IMR-90 (cell line): Measurements from ENCODE around the gene GALC. TPM values are rescaled to one million over a fixed set of nuclear protein-coding genes. Genes with fewer than 3 reads are reported as not detected.

Experiments used
- ATAC-seq: fragments of 200-7000 bp; cut with Tn5 transposase; 2 replicates; pipeline ENCODE4 v1.9.1; 2020; ENCODE audit warnings: low read depth, mild to moderate bottlenecking, moderate library complexity
- BruUV-seq: library from RNA; stranded (reverse); fragments of 400-500 nt; replicated peaks from 2 replicates; lab custom pipeline; 2021; lab: Mats Ljungman, UMichigan
- CTCF ChIA-PET: fragments of 300-600 bp; formaldehyde crosslinking; extraction: SDS; loops from one replicate; lab custom pipeline; 2021; ENCODE audit warnings: antibody characterized with exemption; lab: Yijun Ruan, JAX
- POLR2A ChIA-PET: fragments of 300-600 bp; sonication (Branson Sonifier 250); formaldehyde crosslinking; loops from one replicate; lab custom pipeline; 2022; ENCODE audit warnings: antibody characterized with exemption; ENCODE audit not compliant: unreplicated experiment; lab: Charles Lee
- DNase-seq: peaks from one replicate; pipeline ENCODE4 v3.0.0; 2013
- H2AFZ ChIP-seq: replicated peaks from 2 replicates; pipeline ENCODE3; 2013; ENCODE audit warnings: low read length, mild to moderate bottlenecking; ENCODE audit not compliant: poor library complexity
- H2AK5ac ChIP-seq: 2 replicates; pipeline ENCODE4 v1.6.1; 2013; ENCODE audit warnings: low read depth, low read length, inconsistent platforms
- H2AK9ac ChIP-seq: replicated peaks from 2 replicates; pipeline ENCODE3; 2013; ENCODE audit warnings: mild to moderate bottlenecking, low read depth, low read length, moderate library complexity; ENCODE audit not compliant: poor library complexity
- H2BK120ac ChIP-seq: 2 replicates; pipeline ENCODE4 v1.6.1; 2013; ENCODE audit warnings: low read depth, low read length, inconsistent platforms
- H2BK15ac ChIP-seq: 3 replicates; pipeline ENCODE4 v1.6.1; 2013; ENCODE audit warnings: low read depth, low read length, inconsistent platforms
- H2BK20ac ChIP-seq: 2 replicates; pipeline ENCODE4 v1.6.1; 2013; ENCODE audit warnings: low read depth, mild to moderate bottlenecking, inconsistent platforms, low read length, moderate library complexity
- H2BK5ac ChIP-seq: 2 replicates; pipeline ENCODE4 v1.6.1; 2013; ENCODE audit warnings: mild to moderate bottlenecking, low read depth, low read length, inconsistent platforms; ENCODE audit not compliant: poor library complexity, severe bottlenecking
- H3K14ac ChIP-seq: replicated peaks from 2 replicates; pipeline ENCODE4 v1.6.1; 2013; ENCODE audit warnings: low read depth, low read length, inconsistent platforms
- H3K18ac ChIP-seq: 2 replicates; pipeline ENCODE4 v1.6.1; 2013; ENCODE audit warnings: low read depth, low read length, control low read depth
- H3K23ac ChIP-seq: 2 replicates; pipeline ENCODE4 v1.6.1; 2013; ENCODE audit warnings: low read depth, low read length, inconsistent platforms
- H3K27ac ChIP-seq: 2 replicates; pipeline ENCODE4 v1.5.1; 2013; ENCODE audit warnings: mild to moderate bottlenecking, control low read depth, low read length; ENCODE audit not compliant: insufficient read depth
- H3K27me3 ChIP-seq: 2 replicates; pipeline ENCODE4 v1.6.1; 2013; ENCODE audit warnings: low read length; ENCODE audit not compliant: control insufficient read depth, insufficient read depth
- H3K36me3 ChIP-seq: 2 replicates; pipeline ENCODE4 v1.6.1; 2013; ENCODE audit warnings: low read length, mixed read lengths; ENCODE audit not compliant: control insufficient read depth, insufficient read depth
- H3K4ac ChIP-seq: 2 replicates; pipeline ENCODE4 v1.6.1; 2013; ENCODE audit warnings: low read depth, low read length, inconsistent platforms
- H3K4me1 ChIP-seq: 2 replicates; pipeline ENCODE4 v1.6.1; 2013; ENCODE audit warnings: low read length, mixed read lengths; ENCODE audit not compliant: control insufficient read depth, insufficient read depth
- H3K4me2 ChIP-seq: 2 replicates; pipeline ENCODE4 v1.6.1; 2013; ENCODE audit warnings: low read depth, mild to moderate bottlenecking, control low read depth, low read length, moderate library complexity
- H3K4me3 ChIP-seq: 2 replicates; pipeline ENCODE4 v1.5.1; 2013; ENCODE audit warnings: low read depth, mild to moderate bottlenecking, control low read depth, low read length, moderate library complexity; ENCODE audit not compliant: insufficient read depth
- H3K56ac ChIP-seq: 2 replicates; pipeline ENCODE4 v1.6.1; 2013; ENCODE audit warnings: low read length, inconsistent platforms; ENCODE audit not compliant: insufficient read depth; ENCODE audit errors: extremely low read depth
- H3K79me1 ChIP-seq, 2 experiments: 2 replicates each; pipeline ENCODE4 v1.6.1; 2013; ENCODE audit warnings: low read length in 2 of 2, inconsistent platforms in 1 of 2, low read depth in 1 of 2
- H3K9ac ChIP-seq: 2 replicates; pipeline ENCODE4 v1.6.1; 2013; ENCODE audit warnings: low read depth, low read length, control low read depth
- H3K9me1 ChIP-seq: 2 replicates; pipeline ENCODE4 v1.6.1; 2013; ENCODE audit warnings: low read length, inconsistent platforms; ENCODE audit not compliant: insufficient read depth
- H3K9me3 ChIP-seq: 2 replicates; pipeline ENCODE4 v1.6.1; 2013; ENCODE audit warnings: low read length; ENCODE audit not compliant: control insufficient read depth, insufficient read depth
- H4K20me1 ChIP-seq: 2 replicates; pipeline ENCODE4 v1.6.1; 2013; ENCODE audit warnings: low read length, inconsistent platforms; ENCODE audit not compliant: insufficient read depth
- H4K5ac ChIP-seq: 2 replicates; pipeline ENCODE4 v1.6.1; 2013; ENCODE audit warnings: mild to moderate bottlenecking, low read depth, low read length, control low read depth
- H4K8ac ChIP-seq, 2 experiments: 2 replicates each; pipeline ENCODE4 v1.6.1; 2013; ENCODE audit warnings: low read depth in 2 of 2, low read length in 2 of 2, control low read depth in 1 of 2, inconsistent platforms in 1 of 2
- H4K91ac ChIP-seq: 2 replicates; pipeline ENCODE4 v1.6.1; 2013; ENCODE audit warnings: low read depth, low read length, inconsistent platforms; ENCODE audit not compliant: insufficient read depth
- BHLHE40 ChIP-seq: fragments of 150-350 bp; IDR thresholded peaks from 2 replicates; pipeline ENCODE4 v1.6.1; 2016; ENCODE audit warnings: mild to moderate bottlenecking, low read depth, low read length
- CEBPB ChIP-seq: IDR thresholded peaks from 2 replicates; pipeline ENCODE4 v1.6.1; 2012; ENCODE audit warnings: low read depth, low read length, improper control_type of control experiment
- CHD1 ChIP-seq: IDR thresholded peaks from 2 replicates; pipeline ENCODE4 v1.6.1; 2012; ENCODE audit warnings: low read depth, low read length, improper control_type of control experiment
- ELK1 ChIP-seq: fragments of 150-350 bp; IDR thresholded peaks from 2 replicates; pipeline ENCODE4 v1.6.1; 2016; ENCODE audit warnings: low read depth, mild to moderate bottlenecking, low read length, moderate library complexity, borderline replicate concordance
- FOS ChIP-seq: fragments of 150-350 bp; IDR thresholded peaks from 2 replicates; pipeline ENCODE4 v1.6.1; 2016; ENCODE audit warnings: low read depth, low read length
- MAFK ChIP-seq: IDR thresholded peaks from 2 replicates; pipeline ENCODE4 v1.6.1; 2012; ENCODE audit warnings: low read depth, low read length, improper control_type of control experiment
- MAZ ChIP-seq: IDR thresholded peaks from 2 replicates; pipeline ENCODE4 v1.6.1; 2012; ENCODE audit warnings: low read depth, mild to moderate bottlenecking, low read length, improper control_type of control experiment, moderate library complexity, borderline replicate concordance
- MXI1 ChIP-seq: IDR thresholded peaks from 2 replicates; pipeline ENCODE4 v1.6.1; 2012; ENCODE audit warnings: low read depth, mild to moderate bottlenecking, low read length, moderate library complexity, borderline replicate concordance
- NFE2L2 ChIP-seq: fragments of 150-350 bp; IDR thresholded peaks from 2 replicates; pipeline ENCODE4 v1.6.1; 2016; ENCODE audit warnings: low read depth, mild to moderate bottlenecking, low read length
- POLR2A ChIP-seq: IDR thresholded peaks from 2 replicates; pipeline ENCODE4 v1.6.1; 2012; ENCODE audit warnings: mild to moderate bottlenecking, low read depth, low read length
- RCOR1 ChIP-seq: IDR thresholded peaks from 2 replicates; pipeline ENCODE4 v1.6.1; 2012; ENCODE audit warnings: mild to moderate bottlenecking, low read length, improper control_type of control experiment; ENCODE audit not compliant: insufficient replicate concordance
- SMC3 ChIP-seq: fragments of 150-350 bp; IDR thresholded peaks from 2 replicates; pipeline ENCODE4 v1.6.1; 2016; ENCODE audit warnings: low read depth, mild to moderate bottlenecking, antibody characterized with exemption, low read length, moderate library complexity
- USF2 ChIP-seq: fragments of 150-350 bp; IDR thresholded peaks from 2 replicates; pipeline ENCODE4 v1.6.1; 2017; ENCODE audit warnings: mild to moderate bottlenecking, antibody characterized with exemption, low read length, low read depth
- WGBS, 2 experiments: methylation state at CpG; one replicate each; pipeline versions ENCODE4 v1.1.5 to v1.1.7; 2013; ENCODE audit warnings: missing lambda C conversion rate in 2 of 2; ENCODE audit not compliant: insufficient read length in 1 of 2; ENCODE audit errors: extremely low coverage in 2 of 2; 5-methylcytosine and 5-hydroxymethylcytosine counted together
- dilution Hi-C: fragments of 300-500 bp; cut with HindIII; formaldehyde crosslinking; loops from one replicate; pipeline ENCODE4 v1.14.3; 2018; ENCODE audit warnings: low sequenced_read_pairs; ENCODE audit not compliant: unreplicated experiment
- in situ Hi-C: fragments of 300-500 bp; cut with MboI; formaldehyde crosslinking; loops from 3 replicates; pipeline ENCODE4 v1.14.3; 2019; ENCODE audit warnings: low sequenced_read_pairs, inconsistent platforms, mixed read lengths
- intact Hi-C: fragments of 100-400 bp; cut with micrococcal nuclease; formaldehyde crosslinking; loops from 2 replicates; pipeline ENCODE4 v1.10.0; 2022
- polyA plus RNA-seq, 3 experiments: library from polyadenylated mRNA; depleted of rRNA; stranded (reverse); fragments of >200 nt; gene quantifications; 2 replicates each; pipeline ENCODE4 v1.2.3, GENCODE V29; 2012; ENCODE audit warnings: low replicate concordance in 1 of 3
- total RNA-seq: library from RNA; depleted of rRNA; stranded (reverse); fragments of >200 nt; gene quantifications from 2 replicates; pipeline ENCODE4 v1.2.3, GENCODE V29; 2012
- TF ChIP-seq, protein P1 (sequence below): conservative IDR thresholded peaks from 2 replicates; pipeline ENCODE4 v1.5.1; 2012; ENCODE audit warnings: mild to moderate bottlenecking, low read depth, low read length, improper control_type of control experiment

The GALC gene
- total and polyA plus RNA-seq, 2 of the 4 experiments (the other 2 are of a cell fraction), result 6.3 to 7.9 TPM

DNA sequence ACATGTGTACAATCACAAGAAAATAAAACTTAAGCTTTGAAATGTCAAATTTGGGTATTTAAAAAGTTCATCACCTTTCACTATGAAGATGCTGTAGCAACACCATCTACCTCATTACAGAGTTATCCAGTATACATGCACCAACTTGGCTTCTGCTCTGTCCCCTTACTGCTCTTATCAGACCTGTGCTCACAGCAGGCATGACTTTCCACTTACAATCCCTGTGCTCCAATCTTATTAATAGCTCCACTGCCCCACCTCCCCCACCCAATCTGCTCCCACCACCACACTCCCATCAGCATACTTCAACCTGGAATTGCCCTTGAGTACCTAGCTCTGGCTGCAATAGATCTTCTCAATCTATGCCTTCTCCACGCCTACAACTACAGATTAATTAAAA is 13.3 kb downstream of the GALC start:
- intact Hi-C loops, result no loop called here
- Histone ChIP-seq H3K4me1 (no peaks in the 10 kb centered on the region), H3K27me3 (no peaks in the 10 kb centered on the region), H3K36me3 (0 out of 2 replicates have a peak, but pooled peaks cover 3% of the 10 kb centered on the region), H4K8ac (no peak overlapping the region), H2AFZ (no peak overlapping the region), H3K27ac (no peak overlapping the region), H2BK5ac (no peak overlapping the region), H4K91ac (no peak overlapping the region), H3K4ac (no peak overlapping the region), H2BK20ac (no peak overlapping the region), H2AK9ac (no peak overlapping the region), H4K5ac (no peak overlapping the region), H3K9me1 (no peaks in the 10 kb centered on the region; the same call in 1 of the 2 replicates), H3K4me3 (no peak overlapping the region), H3K9me3 (no peaks in the 10 kb centered on the region), H3K56ac (no peak overlapping the region), H3K23ac (no peak overlapping the region), H3K9ac (no peak overlapping the region), H4K20me1 (no peaks in the 10 kb centered on the region), H3K4me2 (no peak overlapping the region), H3K79me1 (no peaks in the 10 kb centered on the region), H3K18ac (no peak overlapping the region), H2BK15ac (no peak overlapping the region), H2BK120ac (no peak overlapping the region), H2AK5ac (no peak overlapping the region), H3K14ac (no peak overlapping the region)
- ChIA-PET CTCF (no interaction called here), POLR2A (no interaction called here)
- in situ Hi-C loops, result no loop called here
- WGBS, 2 experiments, result no CpG with 5 or more reads among the region's 1 CpG
- dilution Hi-C loops, result no loop called here
- no peak for DNase-seq
- no peak for ATAC-seq
- TF ChIP-seq MAFK (no peak), MXI1 (no peak), BHLHE40 (no peak), RCOR1 (no peak), SMC3 (no peak), NFE2L2 (no peak), CHD1 (no peak), POLR2A (no peak), CEBPB (no peak), USF2 (no peak), MAZ (no peak), FOS (no peak), ELK1 (no peak)
- TF ChIP-seq, protein P1, sequence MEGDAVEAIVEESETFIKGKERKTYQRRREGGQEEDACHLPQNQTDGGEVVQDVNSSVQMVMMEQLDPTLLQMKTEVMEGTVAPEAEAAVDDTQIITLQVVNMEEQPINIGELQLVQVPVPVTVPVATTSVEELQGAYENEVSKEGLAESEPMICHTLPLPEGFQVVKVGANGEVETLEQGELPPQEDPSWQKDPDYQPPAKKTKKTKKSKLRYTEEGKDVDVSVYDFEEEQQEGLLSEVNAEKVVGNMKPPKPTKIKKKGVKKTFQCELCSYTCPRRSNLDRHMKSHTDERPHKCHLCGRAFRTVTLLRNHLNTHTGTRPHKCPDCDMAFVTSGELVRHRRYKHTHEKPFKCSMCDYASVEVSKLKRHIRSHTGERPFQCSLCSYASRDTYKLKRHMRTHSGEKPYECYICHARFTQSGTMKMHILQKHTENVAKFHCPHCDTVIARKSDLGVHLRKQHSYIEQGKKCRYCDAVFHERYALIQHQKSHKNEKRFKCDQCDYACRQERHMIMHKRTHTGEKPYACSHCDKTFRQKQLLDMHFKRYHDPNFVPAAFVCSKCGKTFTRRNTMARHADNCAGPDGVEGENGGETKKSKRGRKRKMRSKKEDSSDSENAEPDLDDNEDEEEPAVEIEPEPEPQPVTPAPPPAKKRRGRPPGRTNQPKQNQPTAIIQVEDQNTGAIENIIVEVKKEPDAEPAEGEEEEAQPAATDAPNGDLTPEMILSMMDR, result no peak
- no TSS peak for BruUV-seq
